Left kidney (tissue), 2 donors: ENCODE measurements around the gene GSTM4. TPM values are rescaled to one million over a fixed set of nuclear protein-coding genes. Genes with fewer than 3 reads are reported as not detected.
"Not testable (repeated sequence)": the region's sequence is repeated elsewhere in the genome, so short reads cannot be mapped to it uniquely, and the experiment has no call there.

Experiments
- DNase-seq: peaks from one replicate; pipeline ENCODE4 v3.0.0-alpha.2; 2013
- polyA plus RNA-seq: library from polyadenylated mRNA; unstranded; fragments of 120-200 nt; gene quantifications from one replicate; pipeline ENCODE4 v1.2.1, GENCODE V29; 2013; ENCODE audit not compliant: insufficient read length

The GSTM4 gene
- polyA plus RNA-seq, 1 donor: 73.1 TPM

GRCh38 chr1:109697861-109698260 is 42.0 kb downstream of the GSTM4 start:
- DNase-seq: not testable (repeated sequence)

DNA sequence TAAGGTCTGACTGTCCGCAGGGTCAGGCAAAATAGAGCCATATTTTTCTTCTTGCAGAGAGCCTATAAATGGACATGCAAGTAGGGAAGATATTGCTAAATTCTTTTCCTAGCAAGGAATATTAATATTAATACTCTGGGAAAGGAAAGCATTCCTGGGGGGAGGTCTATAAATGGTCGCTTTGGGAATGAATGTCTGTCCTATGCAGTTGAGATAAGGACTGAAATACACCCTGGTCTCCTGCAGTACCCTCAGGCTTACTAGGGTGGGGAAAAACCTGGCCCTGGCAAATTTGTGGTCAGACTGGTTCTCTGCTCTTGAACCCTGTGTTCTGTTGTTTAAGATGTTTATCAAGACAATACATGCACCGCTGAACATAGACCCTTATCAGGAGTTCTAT is 47.0 kb downstream of the GSTM4 start:
- DNase-seq: not testable (repeated sequence)

DNA sequence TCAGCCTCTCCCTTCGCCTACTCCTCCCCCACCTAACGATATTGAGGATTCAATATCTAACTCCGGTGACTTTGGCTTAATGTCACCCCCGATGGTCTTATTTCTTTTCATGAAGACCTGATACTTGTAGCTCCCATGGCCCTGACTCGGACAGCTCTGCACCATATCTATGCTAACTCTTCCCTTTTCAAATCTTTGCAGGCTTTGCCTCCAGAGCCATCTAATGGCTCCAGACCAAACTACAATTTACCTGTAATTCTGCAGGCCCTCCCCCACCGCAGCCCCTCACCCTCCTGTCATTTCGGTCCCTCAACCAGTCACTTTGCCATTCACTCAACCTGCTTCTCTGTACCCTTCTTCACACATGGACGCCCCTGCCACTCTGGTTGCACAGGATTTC is 48.3 kb downstream of the GSTM4 start:
- DNase-seq: no peak

DNA sequence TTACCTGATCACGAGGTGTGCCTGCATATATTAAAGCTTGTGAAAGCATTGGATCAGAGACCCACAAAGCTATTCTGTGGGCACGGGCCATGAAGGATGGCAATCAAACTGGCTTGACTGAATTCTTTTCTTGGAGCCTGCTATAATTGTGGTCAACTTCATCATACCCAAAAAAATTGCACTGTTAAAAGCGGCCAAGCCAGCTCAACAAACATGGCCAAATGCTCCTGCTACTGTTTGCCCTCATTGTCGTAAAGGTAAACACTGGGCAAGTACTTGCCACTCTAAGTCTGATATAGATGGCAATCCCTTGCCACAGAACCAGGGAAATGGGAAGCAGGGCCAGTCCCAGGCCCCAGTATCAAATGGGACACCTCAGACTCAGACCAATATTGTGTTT is 49.5 kb downstream of the GSTM4 start:
- DNase-seq: no peak

GRCh38 chr1:109708949-109709348 is 53.0 kb downstream of the GSTM4 start:
- DNase-seq: not testable (repeated sequence)

- not testable (repeated sequence) for DNase-seq
Observed at GRCh38 chr1:109709822-109710221, 53.9 kb downstream of the GSTM4 start.

Other genes starting within 250 kb of the GSTM4 start
- gene PSMA5, start 229.7 kb upstream of the GSTM4 start, polyA plus RNA-seq: 120 TPM
- 13.4 TPM for gene SYPL2, start 189.6 kb upstream of the GSTM4 start, polyA plus RNA-seq
- gene ATXN7L2, start 172.2 kb upstream of the GSTM4 start, polyA plus RNA-seq: 10.4 TPM
- gene CYB561D1, start 162.0 kb upstream of the GSTM4 start, polyA plus RNA-seq: 9.7 TPM
- 6.2 TPM for gene AMIGO1, start 146.4 kb upstream of the GSTM4 start, polyA plus RNA-seq
- gene GPR61, start 116.2 kb upstream of the GSTM4 start, polyA plus RNA-seq: 1.1 TPM
- 13.1 TPM for gene GNAI3, start 107.5 kb upstream of the GSTM4 start, polyA plus RNA-seq
- not detected for gene GNAT2, start 36.5 kb upstream of the GSTM4 start, polyA plus RNA-seq
- 50.3 TPM for gene AMPD2, start 36.3 kb upstream of the GSTM4 start, polyA plus RNA-seq
- gene GSTM2, start 12.0 kb downstream of the GSTM4 start, polyA plus RNA-seq: 268 TPM
- 115 TPM for gene GSTM1, start 31.7 kb downstream of the GSTM4 start, polyA plus RNA-seq
- 44.7 TPM for gene GSTM5, start 56.2 kb downstream of the GSTM4 start, polyA plus RNA-seq
- 159 TPM for gene GSTM3, start 84.9 kb downstream of the GSTM4 start, polyA plus RNA-seq
- 0.86 TPM for gene EPS8L3, start 107.8 kb downstream of the GSTM4 start, polyA plus RNA-seq